HepG2 (cell line): ENCODE data around the gene NLRC4. TPM values are rescaled to one million over a fixed set of nuclear protein-coding genes. Genes with fewer than 3 reads are reported as not detected.
A peak's percentile ranks its signal among the peaks of the same experiment; 100 is the strongest.
"Not testable (repeated sequence)": the region's sequence is repeated elsewhere in the genome, so short reads cannot be mapped to it uniquely, and the experiment has no call there.

ENCODE experiments used
- ATAC-seq: fragments of 200-7000 bp; cut with Tn5 transposase; 3 replicates; pipeline ENCODE4 v1.9.1; 2020; ENCODE audit warnings: mild to moderate bottlenecking, moderate library complexity
- BruUV-seq: library from RNA; stranded (reverse); fragments of 400-500 nt; replicated peaks from 2 replicates; lab custom pipeline; 2021; lab: Mats Ljungman, UMichigan
- CTCF ChIA-PET: fragments of 300-600 bp; formaldehyde crosslinking; extraction: SDS; loops from one replicate; lab custom pipeline; 2021; ENCODE audit warnings: low total read pairs, inconsistent platforms, low intra/inter-chr PET ratio; lab: Yijun Ruan, JAX
- POLR2A ChIA-PET: fragments of 350-600 bp; sonication (Branson Sonifier 250); formaldehyde crosslinking; loops from one replicate; lab custom pipeline; 2020; ENCODE audit warnings: antibody characterized with exemption, inconsistent platforms; lab: Yijun Ruan, JAX
- DNase-seq: peaks from one replicate; pipeline ENCODE4 v3.0.0-alpha.2; 2015; ENCODE audit warnings: low spot score
- FAIRE-seq: peaks from 3 replicates; lab custom pipeline; 2011; peaks lifted over from hg19 to GRCh38; lab: Jason Lieb, UNC
- H2AFZ ChIP-seq: one replicate; pipeline ENCODE4 v1.6.1; 2011; ENCODE audit warnings: low read length, inconsistent platforms
- H3K27ac ChIP-seq: fragments of 300-600 bp; 3 replicates; pipeline ENCODE4 v1.8.0; 2011; ENCODE audit warnings: mixed run types, mild to moderate bottlenecking, mixed read lengths, low read length, inconsistent platforms; ENCODE audit not compliant: insufficient read depth; ENCODE audit errors: extremely low read length
- H3K27me3 ChIP-seq, 2 experiments: fragments of 200-600 bp in 1 of 2; 2 replicates in 1 of 2; 3 replicates in 1 of 2; pipeline versions ENCODE4 v1.6.0 to v1.8.0; 2011; ENCODE audit warnings: low read length in 2 of 2, mild to moderate bottlenecking in 2 of 2, moderate library complexity in 2 of 2, inconsistent platforms in 1 of 2; ENCODE audit not compliant: insufficient read depth in 2 of 2, control insufficient read depth in 1 of 2
- H3K36me3 ChIP-seq, 2 experiments: fragments of 200-600 bp in 1 of 2; replicated peaks in 1 of 2; 2 replicates in 1 of 2; 3 replicates in 1 of 2; pipeline versions ENCODE4 v1.5.1 to v1.8.0; 2011; ENCODE audit warnings: low read length in 2 of 2, inconsistent platforms in 1 of 2; ENCODE audit not compliant: insufficient read depth in 2 of 2, control insufficient read depth in 1 of 2
- H3K4me1 ChIP-seq: 2 replicates; pipeline ENCODE4 v1.5.1; 2012; ENCODE audit warnings: low read length, inconsistent platforms; ENCODE audit not compliant: insufficient read depth
- H3K4me2 ChIP-seq: 2 replicates; pipeline ENCODE4 v1.6.0; 2011; ENCODE audit warnings: low read depth, low read length, inconsistent platforms
- H3K4me3 ChIP-seq, 3 experiments: fragments of 200-600 bp in 1 of 3; sonication (generic), shearing (Covaris generic) in 1 of 3; replicated peaks in 1 of 3; 2 replicates each; pipeline ENCODE4 v1.5.1; 2011 to 2016; ENCODE audit warnings: low read length in 3 of 3, inconsistent platforms in 2 of 3, low read depth in 2 of 3, mild to moderate bottlenecking in 2 of 3, control low read depth in 1 of 3, mixed read lengths in 1 of 3; ENCODE audit not compliant: insufficient read depth in 1 of 3
- H3K79me2 ChIP-seq: one replicate; pipeline ENCODE4 v1.6.1; 2011; ENCODE audit warnings: low read length, inconsistent platforms; ENCODE audit not compliant: insufficient read depth
- H3K9ac ChIP-seq: 2 replicates; pipeline ENCODE4 v1.6.0; 2011; ENCODE audit warnings: mild to moderate bottlenecking, low read depth, low read length, inconsistent platforms; ENCODE audit not compliant: insufficient read depth
- H3K9me3 ChIP-seq: 2 replicates; pipeline ENCODE4 v1.5.1; 2012; ENCODE audit warnings: mild to moderate bottlenecking, low read length
- H4K20me1 ChIP-seq: 2 replicates; pipeline ENCODE4 v1.6.0; 2011; ENCODE audit warnings: inconsistent platforms, mild to moderate bottlenecking, low read length, moderate library complexity; ENCODE audit not compliant: insufficient read depth
- JDP2 ChIP-seq: sonication (generic); formaldehyde crosslinking; IDR thresholded peaks from 2 replicates; pipeline ENCODE4 v1.8.1; 2022; ENCODE audit warnings: missing genetic modification reagents, borderline replicate concordance
- MAZ ChIP-seq, 2 experiments: sonication (generic) in 1 of 2; formaldehyde crosslinking in 1 of 2; IDR thresholded peaks; 2 replicates each; pipeline versions ENCODE4 v1.5.0 to v1.6.1; 2012 to 2020; ENCODE audit warnings: low read depth in 2 of 2, mild to moderate bottlenecking in 2 of 2, borderline replicate concordance in 1 of 2, improper control_type of control experiment in 1 of 2, low read length in 1 of 2, missing genetic modification reagents in 1 of 2, moderate library complexity in 1 of 2
- SATB2 ChIP-seq: sonication (generic); formaldehyde crosslinking; IDR thresholded peaks from 2 replicates; pipeline ENCODE4 v1.5.0; 2020; ENCODE audit warnings: missing genetic modification reagents
- ZFP36 ChIP-seq: fragments of 150-350 bp; IDR thresholded peaks from 2 replicates; pipeline ENCODE4 v1.6.1; 2018; ENCODE audit warnings: borderline replicate concordance, low read length, low read depth; ENCODE audit not compliant: partially characterized antibody
- ZNF121 ChIP-seq: sonication (generic); formaldehyde crosslinking; IDR thresholded peaks from 2 replicates; pipeline ENCODE4 v1.5.0; 2020; ENCODE audit warnings: mild to moderate bottlenecking, missing genetic modification reagents
- ZNF713 ChIP-seq: sonication (generic); formaldehyde crosslinking; IDR thresholded peaks from 2 replicates; pipeline ENCODE4 v1.4.0; 2020; ENCODE audit warnings: mild to moderate bottlenecking, missing genetic modification reagents
- WGBS: methylation state at CpG from one replicate; pipeline ENCODE4 v1.1.6; 2017; ENCODE audit warnings: low lambda C conversion rate; 5-methylcytosine and 5-hydroxymethylcytosine counted together
- in situ Hi-C: cut with HindIII; loops from 2 replicates; pipeline ENCODE4 v1.10.0; 2017; ENCODE audit warnings: low pct_unique_long_range_greater_than_20kb; ENCODE audit not compliant: extremely low pct_ligation_motif_present
- intact Hi-C: fragments of 100-400 bp; cut with micrococcal nuclease; formaldehyde crosslinking; loops from one replicate; pipeline ENCODE4 v1.10.0; 2022; ENCODE audit not compliant: unreplicated experiment
- polyA plus RNA-seq, 8 experiments: library from polyadenylated mRNA; depleted of rRNA in 3 of 8; stranded (reverse) in 7 of 8; unstranded in 1 of 8; fragments of >200 nt; fragmentation: Illumina TruSeq in 4 of 8; extraction: Trizol in 4 of 8; gene quantifications; 2 replicates each; pipeline versions ENCODE4 v1.2.1 to v1.2.3, GENCODE V29; 2011 to 2016; ENCODE audit warnings: low read depth in 4 of 8, missing spikeins in 1 of 8, mixed read lengths in 1 of 8; ENCODE audit not compliant: insufficient read depth in 1 of 8
- total RNA-seq, 5 experiments: library from RNA; depleted of rRNA; stranded (reverse); fragments of >200 nt; fragmentation: Illumina TruSeq; extraction: Trizol; gene quantifications; 2 replicates each; pipeline ENCODE4 v1.2.3, GENCODE V29; 2016; ENCODE audit warnings: low read depth in 1 of 5
- TF ChIP-seq, protein P1 (sequence below): sonication (generic); formaldehyde crosslinking; IDR thresholded peaks from 2 replicates; pipeline ENCODE4 v1.4.0; 2020; ENCODE audit warnings: missing genetic modification reagents, borderline replicate concordance
- TF ChIP-seq, protein P2 (sequence below): sonication (generic); formaldehyde crosslinking; IDR thresholded peaks from 2 replicates; pipeline ENCODE4 v1.8.1; 2023; ENCODE audit warnings: mild to moderate bottlenecking, inconsistent platforms, moderate library complexity, missing genetic modification reagents, borderline replicate concordance

Gene NLRC4
- total and polyA plus RNA-seq, 2 of the 13 experiments (the other 11 are each of a cell fraction or from before 2014, with no cell fraction given), result 0.15 to 0.29 TPM

DNA sequence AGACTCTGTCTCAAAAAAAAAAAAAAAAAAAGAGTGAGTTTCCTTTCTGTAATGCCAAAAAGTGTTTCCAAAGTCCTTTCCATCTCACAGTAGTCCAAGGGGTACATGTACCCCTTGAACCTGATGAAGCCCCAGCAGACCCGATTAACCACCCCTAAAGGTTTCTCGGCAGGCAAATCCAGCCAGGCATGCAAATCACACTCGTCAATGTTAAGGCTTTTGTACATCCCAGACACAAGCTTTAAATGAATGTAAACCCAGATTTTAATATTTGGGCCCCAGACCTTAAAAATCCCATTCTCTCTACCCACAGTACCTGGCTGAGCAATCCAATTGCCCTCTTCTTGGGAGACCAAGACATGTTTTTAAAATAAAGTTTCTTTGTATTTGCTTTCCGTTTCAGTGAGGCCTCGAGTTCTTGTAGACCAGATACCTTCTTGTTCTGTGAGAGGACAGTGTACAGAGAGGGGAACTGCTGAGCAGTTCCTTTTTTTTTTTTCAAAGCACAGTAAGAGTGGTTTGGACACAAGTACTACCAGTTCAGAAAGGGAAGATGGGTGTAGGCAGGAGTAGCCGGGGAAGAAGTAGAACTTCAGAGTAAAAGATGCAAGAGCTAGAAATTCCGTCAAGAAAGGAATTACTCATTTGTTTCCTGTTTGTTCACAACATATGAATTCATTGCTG lies at the start of gene NLRC4 (continued):
- no peak for TF ChIP-seq ZNF713 (CRISPR knock-in tag)
- TF ChIP-seq, protein P1, sequence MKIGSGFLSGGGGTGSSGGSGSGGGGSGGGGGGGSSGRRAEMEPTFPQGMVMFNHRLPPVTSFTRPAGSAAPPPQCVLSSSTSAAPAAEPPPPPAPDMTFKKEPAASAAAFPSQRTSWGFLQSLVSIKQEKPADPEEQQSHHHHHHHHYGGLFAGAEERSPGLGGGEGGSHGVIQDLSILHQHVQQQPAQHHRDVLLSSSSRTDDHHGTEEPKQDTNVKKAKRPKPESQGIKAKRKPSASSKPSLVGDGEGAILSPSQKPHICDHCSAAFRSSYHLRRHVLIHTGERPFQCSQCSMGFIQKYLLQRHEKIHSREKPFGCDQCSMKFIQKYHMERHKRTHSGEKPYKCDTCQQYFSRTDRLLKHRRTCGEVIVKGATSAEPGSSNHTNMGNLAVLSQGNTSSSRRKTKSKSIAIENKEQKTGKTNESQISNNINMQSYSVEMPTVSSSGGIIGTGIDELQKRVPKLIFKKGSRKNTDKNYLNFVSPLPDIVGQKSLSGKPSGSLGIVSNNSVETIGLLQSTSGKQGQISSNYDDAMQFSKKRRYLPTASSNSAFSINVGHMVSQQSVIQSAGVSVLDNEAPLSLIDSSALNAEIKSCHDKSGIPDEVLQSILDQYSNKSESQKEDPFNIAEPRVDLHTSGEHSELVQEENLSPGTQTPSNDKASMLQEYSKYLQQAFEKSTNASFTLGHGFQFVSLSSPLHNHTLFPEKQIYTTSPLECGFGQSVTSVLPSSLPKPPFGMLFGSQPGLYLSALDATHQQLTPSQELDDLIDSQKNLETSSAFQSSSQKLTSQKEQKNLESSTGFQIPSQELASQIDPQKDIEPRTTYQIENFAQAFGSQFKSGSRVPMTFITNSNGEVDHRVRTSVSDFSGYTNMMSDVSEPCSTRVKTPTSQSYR (CRISPR knock-in tag), result no peak
- no peak for TF ChIP-seq MAZ (IDR thresholded peaks at IDR 0.05; ENCODE audit: borderline replicate concordance, low read depth, low read length)
- no peak for TF ChIP-seq MAZ (CRISPR knock-in tag; IDR thresholded peaks at IDR 0.05; ENCODE audit: low read depth)

DNA sequence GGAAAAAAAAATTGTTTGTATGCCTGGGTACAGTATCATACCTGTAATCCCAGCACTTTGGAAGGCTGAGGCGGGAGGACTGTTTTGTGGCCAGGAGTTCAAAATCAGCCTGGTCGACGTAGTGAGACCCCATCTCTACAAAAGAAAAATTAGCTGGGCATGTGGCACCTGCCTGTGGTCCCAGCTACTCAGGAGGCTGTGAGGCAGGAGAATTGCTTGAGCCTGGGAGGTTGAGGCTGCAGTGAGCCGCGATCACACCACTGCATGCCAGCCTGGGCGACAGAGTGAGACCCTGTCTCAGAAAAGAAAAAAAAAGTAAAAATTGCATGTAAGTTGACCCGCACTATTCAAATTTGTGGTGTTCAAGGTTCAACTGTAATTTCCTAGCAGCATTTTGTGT lies 45.9 kb upstream of the NLRC4 start:
- Histone ChIP-seq H4K20me1 (no peaks in the 10 kb centered on the region), H3K9me3 (no peaks in the 10 kb centered on the region), H3K4me3 (no peak overlapping the region), H3K27me3 (no peaks in the 10 kb centered on the region), H2AFZ (no peak overlapping the region), H3K36me3 (peaks cover 0 to 20% of the 10 kb centered on the region in 2 experiments), H3K4me1 (peaks cover 7% of the 10 kb centered on the region; the same call in 1 of the 2 replicates), H3K79me2 (no peaks in the 10 kb centered on the region), H3K4me2 (no peak overlapping the region), H3K9ac (no peak overlapping the region), H3K27ac (no peak overlapping the region)
- DNase-seq, result no peak
- no peak for FAIRE-seq
- intact Hi-C loops, result no loop called here
- POLR2A ChIA-PET, result interaction anchor here (1.5 kb wide), 1 partner anchor 19 kb away, joined by 6 read pairs; no protein-coding TSS in a partner anchor
- BruUV-seq, result no TSS peak
- CTCF ChIA-PET, result no interaction called here
- in situ Hi-C loops, result no loop called here
- no peak for ATAC-seq
- WGBS, result 95% methylated on average over 7 of the region's 7 CpGs
- no peak for TF ChIP-seq ZFP36
- TF ChIP-seq SATB2, result no peak
- TF ChIP-seq, protein P2, sequence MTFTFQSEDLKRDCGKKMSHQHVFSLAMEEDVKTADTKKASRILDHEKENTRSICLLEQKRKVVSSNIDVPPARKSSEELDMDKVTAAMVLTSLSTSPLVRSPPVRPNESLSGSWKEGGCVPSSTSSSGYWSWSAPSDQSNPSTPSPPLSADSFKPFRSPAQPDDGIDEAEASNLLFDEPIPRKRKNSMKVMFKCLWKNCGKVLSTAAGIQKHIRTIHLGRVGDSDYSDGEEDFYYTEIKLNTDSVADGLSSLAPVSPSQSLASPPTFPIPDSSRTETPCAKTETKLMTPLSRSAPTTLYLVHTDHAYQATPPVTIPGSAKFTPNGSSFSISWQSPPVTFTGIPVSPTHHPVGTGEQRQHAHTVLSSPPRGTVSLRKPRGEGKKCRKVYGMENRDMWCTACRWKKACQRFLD (CRISPR knock-in tag), result no peak
- peak; percentile 55; the same call in 1 of the 2 replicates for TF ChIP-seq ZNF121 (CRISPR knock-in tag)
- no peak for TF ChIP-seq JDP2

DNA sequence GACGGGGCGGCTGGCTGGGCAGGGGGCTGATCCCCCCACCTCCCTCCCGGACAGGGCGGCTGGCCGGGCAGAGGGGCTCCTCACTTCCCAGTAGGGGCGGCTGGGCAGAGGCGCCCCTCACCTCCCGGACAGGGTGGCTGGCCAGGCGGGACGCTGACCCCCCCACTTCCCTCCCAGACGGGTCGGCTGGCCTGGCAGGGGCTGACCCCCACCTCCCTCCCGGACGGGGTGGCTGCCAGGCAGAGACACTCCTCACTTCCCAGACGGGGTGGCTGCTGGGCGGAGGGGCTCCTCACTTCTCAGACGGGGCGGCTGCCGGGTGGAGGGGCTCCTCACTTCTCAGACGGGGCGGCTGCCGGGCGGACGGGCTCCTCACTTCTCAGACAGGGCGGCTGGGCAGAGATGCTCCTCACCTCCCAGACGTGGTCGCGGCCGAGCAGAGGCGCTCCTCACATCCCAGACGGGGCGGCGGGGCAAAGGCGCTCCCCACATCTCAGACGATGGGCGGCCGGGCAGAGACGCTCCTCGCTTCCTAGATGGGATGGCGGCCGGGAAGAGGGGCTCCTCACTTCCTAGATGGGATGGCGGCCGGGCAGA lies 29.4 kb upstream of the NLRC4 start:
- FAIRE-seq, H2AFZ ChIP-seq, POLR2A ChIA-PET, ATAC-seq, intact Hi-C loops, H3K4me3 ChIP-seq, H4K20me1 ChIP-seq, CTCF ChIA-PET, H3K9ac ChIP-seq, H3K9me3 ChIP-seq, H3K27ac ChIP-seq, BruUV-seq, H3K27me3 ChIP-seq, DNase-seq, H3K4me2 ChIP-seq, in situ Hi-C loops: not testable (repeated sequence)
- Histone ChIP-seq H3K36me3 (peaks cover 2 to 19% of the 10 kb centered on the region in 2 experiments; a peak in 3 of 5 replicates), H3K79me2 (peaks cover 13% of the 10 kb centered on the region), H3K4me1 (peaks cover 12% of the 10 kb centered on the region)
- WGBS, result 94% methylated on average over 28 of the region's 43 CpGs
